HL-60 (cell line): ENCODE results near the gene SLC35G6.

Source experiments
- DNase-seq, 2 experiments: peaks; one replicate each; pipeline ENCODE4 v3.0.0-alpha.2; 2010 to 2020; ENCODE audit warnings: low read depth in 1 of 2, low spot score in 1 of 2
- H3K27ac ChIP-seq: fragments of 250-450 bp; sonication (Bioruptor Pico); replicated peaks from 2 replicates; pipeline ENCODE4 v1.5.1; 2020; ENCODE audit warnings: mild to moderate bottlenecking, moderate library complexity
- H3K27me3 ChIP-seq: fragments of 250-450 bp; sonication (Bioruptor Pico); 2 replicates; pipeline ENCODE4 v1.5.1; 2021; ENCODE audit warnings: mild to moderate bottlenecking, moderate library complexity; ENCODE audit not compliant: insufficient read depth, poor library complexity, severe bottlenecking
- H3K4me3 ChIP-seq: replicated peaks from 2 replicates; pipeline ENCODE4 v1.5.1; 2011; ENCODE audit warnings: mild to moderate bottlenecking, control low read depth, low read length; ENCODE audit not compliant: insufficient read depth
- CTCF ChIP-seq: IDR thresholded peaks from one replicate; pipeline ENCODE4 v1.5.1; 2011; ENCODE audit warnings: low read length, control low read depth, inconsistent platforms; ENCODE audit not compliant: insufficient read depth
- GABPA ChIP-seq: IDR thresholded peaks from 2 replicates; pipeline ENCODE4 v1.6.1; 2012; ENCODE audit warnings: low read depth
- POLR2AphosphoS5 ChIP-seq: IDR thresholded peaks from 2 replicates; pipeline ENCODE4 v1.6.1; 2012; ENCODE audit warnings: low read depth
- SPI1 ChIP-seq: IDR thresholded peaks from 2 replicates; pipeline ENCODE4 v1.6.1; 2012; ENCODE audit warnings: low read depth, mild to moderate bottlenecking, borderline replicate concordance
- TF ChIP-seq, protein P1 (sequence below): IDR thresholded peaks from 2 replicates; pipeline ENCODE4 v1.6.1; 2012; ENCODE audit warnings: low read depth; ENCODE audit not compliant: insufficient replicate concordance

Gene SLC35G6

GRCh38 chr17:7512105-7512504, 30.9 kb downstream of the SLC35G6 start:
- TF ChIP-seq POLR2AphosphoS5 (no peak), CTCF (no peak), SPI1 (no peak), GABPA (no peak)
- TF ChIP-seq, protein P1, sequence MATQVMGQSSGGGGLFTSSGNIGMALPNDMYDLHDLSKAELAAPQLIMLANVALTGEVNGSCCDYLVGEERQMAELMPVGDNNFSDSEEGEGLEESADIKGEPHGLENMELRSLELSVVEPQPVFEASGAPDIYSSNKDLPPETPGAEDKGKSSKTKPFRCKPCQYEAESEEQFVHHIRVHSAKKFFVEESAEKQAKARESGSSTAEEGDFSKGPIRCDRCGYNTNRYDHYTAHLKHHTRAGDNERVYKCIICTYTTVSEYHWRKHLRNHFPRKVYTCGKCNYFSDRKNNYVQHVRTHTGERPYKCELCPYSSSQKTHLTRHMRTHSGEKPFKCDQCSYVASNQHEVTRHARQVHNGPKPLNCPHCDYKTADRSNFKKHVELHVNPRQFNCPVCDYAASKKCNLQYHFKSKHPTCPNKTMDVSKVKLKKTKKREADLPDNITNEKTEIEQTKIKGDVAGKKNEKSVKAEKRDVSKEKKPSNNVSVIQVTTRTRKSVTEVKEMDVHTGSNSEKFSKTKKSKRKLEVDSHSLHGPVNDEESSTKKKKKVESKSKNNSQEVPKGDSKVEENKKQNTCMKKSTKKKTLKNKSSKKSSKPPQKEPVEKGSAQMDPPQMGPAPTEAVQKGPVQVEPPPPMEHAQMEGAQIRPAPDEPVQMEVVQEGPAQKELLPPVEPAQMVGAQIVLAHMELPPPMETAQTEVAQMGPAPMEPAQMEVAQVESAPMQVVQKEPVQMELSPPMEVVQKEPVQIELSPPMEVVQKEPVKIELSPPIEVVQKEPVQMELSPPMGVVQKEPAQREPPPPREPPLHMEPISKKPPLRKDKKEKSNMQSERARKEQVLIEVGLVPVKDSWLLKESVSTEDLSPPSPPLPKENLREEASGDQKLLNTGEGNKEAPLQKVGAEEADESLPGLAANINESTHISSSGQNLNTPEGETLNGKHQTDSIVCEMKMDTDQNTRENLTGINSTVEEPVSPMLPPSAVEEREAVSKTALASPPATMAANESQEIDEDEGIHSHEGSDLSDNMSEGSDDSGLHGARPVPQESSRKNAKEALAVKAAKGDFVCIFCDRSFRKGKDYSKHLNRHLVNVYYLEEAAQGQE: no peak
- no peak overlapping the region for H3K4me3 ChIP-seq
- H3K27me3 ChIP-seq: no peaks in the 10 kb centered on the region
- no peak for DNase-seq
- no peak overlapping the region for H3K27ac ChIP-seq

- H3K27ac ChIP-seq: no peak overlapping the region
- no peak for DNase-seq
- H3K4me3 ChIP-seq: no peak overlapping the region
- peak; percentile 56; the same call in 1 of the 2 replicates for TF ChIP-seq SPI1
- TF ChIP-seq, protein P1: no peak
- H3K27me3 ChIP-seq: no peaks in the 10 kb centered on the region
These were observed 31.7 kb downstream of the SLC35G6 start for GRCh38 chr17:7512824-7513540.

- DNase-seq: no peak
- Histone ChIP-seq H3K27me3 (no peaks in the 10 kb centered on the region), H3K27ac (no peak overlapping the region), H3K4me3 (no peak overlapping the region)
- no peak for TF ChIP-seq SPI1
- TF ChIP-seq, protein P1: no peak
- no peak for TF ChIP-seq POLR2AphosphoS5
- TF ChIP-seq CTCF: no peak
- no peak for TF ChIP-seq GABPA
These were observed 32.7 kb downstream of the SLC35G6 start for GRCh38 chr17:7513850-7514419.
